Breast epithelium (tissue), 4 donors: ENCODE data around the gene USP2. TPM values are rescaled to one million over a fixed set of nuclear protein-coding genes. Genes with fewer than 3 reads are reported as not detected.

Source experiments
- DNase-seq, 2 donors: peaks; one replicate each; pipeline ENCODE4 v3.0.0-alpha.2; 2019; ENCODE audit warnings: low spot score in 2 of 2
- H3K27ac ChIP-seq, 2 donors: fragments of 200-600 bp; sonication (generic) in 1 of 2; one replicate each; pipeline ENCODE4 v1.5.1; 2016 to 2019; ENCODE audit warnings: mild to moderate bottlenecking in 1 of 2
- H3K27me3 ChIP-seq, 2 donors: fragments of 200-600 bp; sonication (generic) in 1 of 2; one replicate each; pipeline versions ENCODE4 v1.5.1 to v1.6.0; 2017 to 2019; ENCODE audit warnings: control low read depth in 1 of 2, mild to moderate bottlenecking in 1 of 2
- H3K36me3 ChIP-seq: fragments of 200-600 bp; one replicate; pipeline ENCODE4 v1.5.1; 2019
- H3K4me1 ChIP-seq, 2 donors: fragments of 200-600 bp; sonication (generic); one replicate each; pipeline ENCODE4 v1.5.1; 2016 to 2019; ENCODE audit warnings: control low read depth in 1 of 2
- H3K4me3 ChIP-seq, 3 donors: fragments of 200-600 bp; sonication (generic); 1 replicate in 2 of 3; 2 replicates in 1 of 3; pipeline ENCODE4 v1.5.1; 2016 to 2019; ENCODE audit warnings: mild to moderate bottlenecking in 3 of 3, moderate library complexity in 2 of 3
- H3K9me3 ChIP-seq, 2 donors: fragments of 200-600 bp; sonication (generic) in 1 of 2; one replicate each; pipeline ENCODE4 v1.5.1; 2016 to 2019; ENCODE audit warnings: control low read depth in 1 of 2
- CTCF ChIP-seq, 3 donors: fragments of 450-650 bp; IDR thresholded peaks; one replicate each; pipeline ENCODE4 v1.5.1; 2016 to 2017; ENCODE audit warnings: antibody characterized with exemption in 3 of 3, mild to moderate bottlenecking in 3 of 3, moderate library complexity in 3 of 3
- POLR2A ChIP-seq: fragments of 450-650 bp; IDR thresholded peaks from one replicate; pipeline ENCODE4 v1.6.1; 2016; ENCODE audit warnings: antibody characterized with exemption, mild to moderate bottlenecking, moderate library complexity
- POLR2AphosphoS5 ChIP-seq, 3 donors: sonication (generic); formaldehyde crosslinking; IDR thresholded peaks; one replicate each; pipeline ENCODE4 v1.6.1; 2017; ENCODE audit warnings: antibody characterized with exemption in 3 of 3
- intact Hi-C: fragments of 100-400 bp; cut with DNase I; formaldehyde crosslinking; loops from one replicate; pipeline ENCODE4 v1.15.1; 2023; ENCODE audit warnings: low total_unique reads
- total RNA-seq, 3 donors: library from RNA; depleted of rRNA; stranded (reverse); fragments of >200 nt; gene quantifications; one replicate each; pipeline ENCODE4 v1.1.0, GENCODE V29; 2016

The USP2 gene
- total RNA-seq, 3 donors from 2014 or later: 0.48 to 3.8 (median 2.0) TPM

DNA sequence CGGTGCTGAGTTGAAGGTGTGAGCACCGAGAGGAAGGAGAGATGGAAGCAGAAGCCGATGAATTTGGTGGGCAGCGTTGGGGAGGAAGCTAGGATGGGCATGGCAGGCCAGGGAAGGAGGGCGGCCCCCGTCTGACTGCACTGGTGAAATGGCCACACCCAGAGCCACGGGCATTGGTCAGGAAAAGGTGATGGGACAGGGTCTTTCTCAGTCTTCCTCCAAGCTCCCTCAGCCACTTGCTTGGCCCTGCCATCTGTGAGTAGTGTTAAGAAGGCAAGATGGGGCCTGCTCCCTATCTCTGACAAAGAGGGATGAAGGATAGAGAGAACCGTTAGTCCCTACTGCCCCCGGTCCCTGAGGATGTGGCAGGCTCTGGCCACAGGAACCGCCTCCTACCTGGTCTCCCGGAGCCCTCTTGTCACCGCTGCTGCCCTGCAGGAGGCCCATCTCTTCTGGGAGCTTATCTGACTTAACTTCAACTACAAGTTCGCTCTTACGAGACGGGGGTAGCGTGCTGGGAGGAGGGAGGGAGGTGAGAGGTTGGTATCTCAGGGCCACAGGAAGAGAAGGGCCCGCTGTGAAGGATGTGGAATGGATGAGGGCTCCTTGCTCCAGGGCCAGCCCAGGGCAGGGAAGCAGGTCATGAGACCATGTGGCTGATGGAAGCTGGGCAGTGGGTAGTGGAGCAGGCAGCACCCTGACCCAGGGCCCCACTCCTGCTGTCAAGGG lies 71.4 kb downstream of the USP2 start:
- Histone ChIP-seq H3K4me1 (no peaks in the 10 kb centered on the region), H3K4me3 (no peak overlapping the region), H3K9me3 (no peaks in the 10 kb centered on the region), H3K27me3 (no peaks in the 10 kb centered on the region), H3K27ac (peak overlapping the region; percentile 68 to 74), H3K36me3 (no peaks in the 10 kb centered on the region)
- TF ChIP-seq CTCF (IDR thresholded peaks at IDR 0.05) (no peak), POLR2A (no peak), POLR2AphosphoS5 (IDR thresholded peaks at IDR 0.05) (no peak)
- intact Hi-C loops: no loop called here
- no peak for DNase-seq

- intact Hi-C loops: no loop called here
- H3K27me3 ChIP-seq: no peaks in the 10 kb centered on the region
- no peak for TF ChIP-seq POLR2AphosphoS5 (IDR thresholded peaks at IDR 0.05)
- TF ChIP-seq CTCF (IDR thresholded peaks at IDR 0.05): no peak
- TF ChIP-seq POLR2A: no peak
- DNase-seq: no peak
- H3K4me1 ChIP-seq: no peaks in the 10 kb centered on the region
- no peak overlapping the region for H3K4me3 ChIP-seq
- no peak overlapping the region for H3K27ac ChIP-seq
- no peaks in the 10 kb centered on the region for H3K9me3 ChIP-seq
- no peaks in the 10 kb centered on the region for H3K36me3 ChIP-seq
Observed at GRCh38 chr11:119309411-119309810, 72.1 kb downstream of the USP2 start.

DNA sequence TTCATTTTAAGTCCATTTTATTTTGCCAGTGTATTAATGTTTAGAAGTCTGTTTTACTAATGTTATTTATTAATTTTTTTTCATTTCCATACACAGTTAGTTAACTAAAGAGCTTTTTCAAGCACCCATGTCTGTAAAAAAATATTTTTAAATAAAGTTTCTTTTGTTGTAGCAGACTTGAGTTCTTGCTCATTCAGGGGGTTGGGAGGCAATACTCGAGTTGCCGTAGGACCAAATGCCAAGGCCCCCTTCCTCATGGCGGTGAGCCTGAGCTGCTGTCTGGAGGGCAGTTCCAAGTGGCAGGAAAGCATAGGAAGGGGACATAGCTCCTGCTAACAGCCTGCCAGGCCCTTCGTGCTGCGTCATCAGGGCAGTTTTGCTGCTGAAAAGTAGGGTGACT lies 73.5 kb downstream of the USP2 start:
- Histone ChIP-seq H3K9me3 (no peaks in the 10 kb centered on the region), H3K4me1 (no peaks in the 10 kb centered on the region), H3K4me3 (no peak overlapping the region), H3K27ac (peak overlapping the region in 1 of 2 donors; percentile 25), H3K36me3 (no peaks in the 10 kb centered on the region), H3K27me3 (no peaks in the 10 kb centered on the region)
- intact Hi-C loops: no loop called here
- DNase-seq: no peak
- TF ChIP-seq POLR2A: no peak
- no peak for TF ChIP-seq CTCF (IDR thresholded peaks at IDR 0.05)
- TF ChIP-seq POLR2AphosphoS5 (IDR thresholded peaks at IDR 0.05): no peak

GRCh38 chr11:119307219-119307618 lies 74.3 kb downstream of the USP2 start:
- Histone ChIP-seq H3K36me3 (no peaks in the 10 kb centered on the region), H3K9me3 (no peaks in the 10 kb centered on the region), H3K27ac (peak overlapping the region in 1 of 2 donors; percentile 63)

More at GRCh38 chr11:119307219-119307618, 74.3 kb downstream of the USP2 start:
- Histone ChIP-seq H3K27me3 (no peaks in the 10 kb centered on the region), H3K4me1 (no peaks in the 10 kb centered on the region), H3K4me3 (no peak overlapping the region)
- intact Hi-C loops: no loop called here
- no peak for DNase-seq
- TF ChIP-seq POLR2AphosphoS5 (IDR thresholded peaks at IDR 0.05): no peak
- TF ChIP-seq POLR2A: no peak
- no peak for TF ChIP-seq CTCF (IDR thresholded peaks at IDR 0.05)
